ENCODE data around the gene MACROD2. TPM values are rescaled to one million over a fixed set of nuclear protein-coding genes. Genes with fewer than 3 reads are reported as not detected.

MACROD2 gene
- total RNA-seq, 4 donors from 2014 or later: 4.6 to 33.0 (median 8.3) TPM

DNA sequence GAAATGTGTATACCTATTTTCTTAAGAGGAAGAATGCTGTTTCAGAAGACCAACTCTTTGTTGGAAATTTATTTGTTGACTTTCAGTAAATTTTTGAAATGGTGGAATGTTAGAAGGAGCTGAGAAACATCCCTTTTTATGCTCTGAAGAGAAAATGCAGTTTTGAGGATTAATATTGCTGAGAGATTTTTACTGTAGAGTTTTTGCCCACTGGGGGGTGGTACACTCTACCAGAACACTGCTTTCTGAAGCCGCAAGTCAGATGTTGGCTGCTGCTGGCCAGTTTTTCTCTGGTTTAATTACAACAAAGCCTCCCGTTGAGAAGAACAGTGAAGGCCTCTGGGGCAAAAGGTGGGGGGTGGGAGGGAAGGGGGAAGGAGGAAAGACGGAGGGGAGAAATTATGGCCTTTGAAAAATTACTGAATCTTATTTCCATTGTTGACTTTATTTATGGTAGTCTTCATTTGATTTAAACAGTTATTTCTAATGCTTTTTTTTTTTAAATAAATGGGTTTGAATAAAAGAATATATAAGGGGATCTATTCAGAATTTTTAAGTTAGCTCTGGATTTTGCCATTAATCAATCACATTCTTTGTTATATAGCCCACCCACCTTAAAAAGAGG, 339.1 kb downstream of the MACROD2 start:
- Histone ChIP-seq H3K4me1 (peaks cover 0 to 15% (median 0%) of the 10 kb centered on the region in 4 donors), H3K27ac (peak overlapping the region in 1 of 4 donors; percentile 7), H3K27me3 (no peaks in the 10 kb centered on the region), H3K9me3 (no peaks in the 10 kb centered on the region), H3K36me3 (no peaks in the 10 kb centered on the region), H3K4me3 (peak overlapping the region in 1 of 4 donors; percentile 32)
- intact Hi-C loops (cut with DNase I; ENCODE audit: low total_unique reads): no loop called here
- WGBS, 2 donors (ENCODE audit: low coverage in 1 of 2): 27 to 30% methylated on average over 3 of the region's 3 CpGs
- DNase-seq: no peak
- in situ Hi-C loops (cut with MboI; ENCODE audit: low pct_ligation_motif_present in 1 of 4, low pct_unique_long_range_greater_than_20kb in 1 of 4, low sequenced_read_pairs in 3 of 4): loop anchor here in 1 of 4 donors (25.0 kb wide), 1 partner anchor 903 kb away; no protein-coding TSS in a partner anchor
- TF ChIP-seq POLR2A (IDR thresholded peaks at IDR 0.05) (no peak), POLR2AphosphoS5 (IDR thresholded peaks at IDR 0.05) (no peak), EP300 (IDR thresholded peaks at IDR 0.05; ENCODE audit: low read depth) (no peak)
- TF ChIP-seq, protein P1, sequence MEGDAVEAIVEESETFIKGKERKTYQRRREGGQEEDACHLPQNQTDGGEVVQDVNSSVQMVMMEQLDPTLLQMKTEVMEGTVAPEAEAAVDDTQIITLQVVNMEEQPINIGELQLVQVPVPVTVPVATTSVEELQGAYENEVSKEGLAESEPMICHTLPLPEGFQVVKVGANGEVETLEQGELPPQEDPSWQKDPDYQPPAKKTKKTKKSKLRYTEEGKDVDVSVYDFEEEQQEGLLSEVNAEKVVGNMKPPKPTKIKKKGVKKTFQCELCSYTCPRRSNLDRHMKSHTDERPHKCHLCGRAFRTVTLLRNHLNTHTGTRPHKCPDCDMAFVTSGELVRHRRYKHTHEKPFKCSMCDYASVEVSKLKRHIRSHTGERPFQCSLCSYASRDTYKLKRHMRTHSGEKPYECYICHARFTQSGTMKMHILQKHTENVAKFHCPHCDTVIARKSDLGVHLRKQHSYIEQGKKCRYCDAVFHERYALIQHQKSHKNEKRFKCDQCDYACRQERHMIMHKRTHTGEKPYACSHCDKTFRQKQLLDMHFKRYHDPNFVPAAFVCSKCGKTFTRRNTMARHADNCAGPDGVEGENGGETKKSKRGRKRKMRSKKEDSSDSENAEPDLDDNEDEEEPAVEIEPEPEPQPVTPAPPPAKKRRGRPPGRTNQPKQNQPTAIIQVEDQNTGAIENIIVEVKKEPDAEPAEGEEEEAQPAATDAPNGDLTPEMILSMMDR (IDR thresholded peaks at IDR 0.05): peak in 3 of 5 experiments; percentile 2 to 16 (median 14)

DNA sequence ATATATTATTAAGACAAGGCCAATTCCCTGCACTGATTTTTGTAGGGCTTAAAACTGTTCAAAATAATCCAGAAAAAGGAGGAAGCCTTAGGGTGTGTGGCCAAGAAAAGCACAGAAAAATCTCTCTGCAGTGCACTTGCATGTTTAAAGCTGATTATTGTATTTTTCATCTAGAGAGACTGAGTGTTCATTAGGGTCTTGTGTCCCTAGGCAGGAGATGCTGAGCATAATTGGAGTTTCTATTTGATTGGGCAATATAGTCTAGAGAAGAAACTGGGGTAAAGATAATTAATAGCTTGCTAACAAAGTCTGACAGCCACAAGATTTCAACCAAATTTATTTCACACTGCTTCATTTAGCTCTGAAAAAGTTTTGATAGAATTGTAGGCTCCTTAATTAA, 339.7 kb downstream of the MACROD2 start:
- Histone ChIP-seq H3K27ac (peak overlapping the region in 1 of 4 donors; percentile 17), H3K27me3 (no peaks in the 10 kb centered on the region), H3K4me1 (peaks cover 0 to 15% (median 0%) of the 10 kb centered on the region in 4 donors), H3K4me3 (peak overlapping the region in 1 of 4 donors; percentile 32), H3K36me3 (no peaks in the 10 kb centered on the region), H3K9me3 (no peaks in the 10 kb centered on the region)
- in situ Hi-C loops (cut with MboI; ENCODE audit: low pct_ligation_motif_present in 1 of 4, low pct_unique_long_range_greater_than_20kb in 1 of 4, low sequenced_read_pairs in 3 of 4): loop anchor here in 1 of 4 donors (25.0 kb wide), 1 partner anchor 902 kb away; no protein-coding TSS in a partner anchor
- TF ChIP-seq, protein P1 (IDR thresholded peaks at IDR 0.05): no peak
- TF ChIP-seq EP300 (IDR thresholded peaks at IDR 0.05; ENCODE audit: low read depth): no peak
- TF ChIP-seq POLR2AphosphoS5 (IDR thresholded peaks at IDR 0.05): no peak
- TF ChIP-seq POLR2A (IDR thresholded peaks at IDR 0.05): no peak
- DNase-seq: no peak
- intact Hi-C loops (cut with DNase I; ENCODE audit: low total_unique reads): no loop called here

DNA sequence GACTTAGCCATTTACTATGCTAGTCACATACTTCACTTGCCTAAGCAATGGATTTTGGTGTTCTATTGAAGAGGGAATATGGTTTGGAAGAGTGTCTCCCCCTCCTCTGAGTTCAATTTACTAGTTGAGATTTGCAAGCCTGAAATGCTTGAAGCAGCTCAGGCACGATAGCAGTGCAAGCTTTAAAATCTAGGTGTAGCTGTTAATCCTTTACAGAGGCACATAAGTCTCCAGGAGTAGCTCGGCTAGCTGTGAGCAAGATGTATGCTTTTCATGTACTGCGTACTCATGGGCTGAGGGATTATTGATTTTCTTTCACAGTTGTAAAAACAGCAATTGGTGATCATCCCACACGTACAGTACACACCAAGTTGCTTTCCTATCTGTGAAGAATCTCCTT, 341.4 kb downstream of the MACROD2 start:
- in situ Hi-C loops (cut with MboI; ENCODE audit: low pct_ligation_motif_present in 1 of 4, low pct_unique_long_range_greater_than_20kb in 1 of 4, low sequenced_read_pairs in 3 of 4): loop anchor here in 1 of 4 donors (25.0 kb wide), 1 partner anchor 901 kb away; no protein-coding TSS in a partner anchor
- 0 to 28% methylated on average over 1 to 4 of the region's 4 CpGs for WGBS, 2 donors (ENCODE audit: low coverage in 1 of 2)

More for the DNA sequence above, 341.4 kb downstream of the MACROD2 start:
- no peak for DNase-seq
- TF ChIP-seq POLR2A (IDR thresholded peaks at IDR 0.05) (no peak), EP300 (IDR thresholded peaks at IDR 0.05; ENCODE audit: low read depth) (no peak), POLR2AphosphoS5 (IDR thresholded peaks at IDR 0.05) (no peak)
- TF ChIP-seq, protein P1 (IDR thresholded peaks at IDR 0.05): no peak
- Histone ChIP-seq H3K4me3 (peak overlapping the region in 3 of 4 donors; percentile 35 to 59 (median 40)), H3K9me3 (no peaks in the 10 kb centered on the region), H3K27ac (peak overlapping the region; percentile 65 to 82 (median 72)), H3K36me3 (no peaks in the 10 kb centered on the region), H3K27me3 (no peaks in the 10 kb centered on the region), H3K4me1 (peaks cover 0 to 15% (median 0%) of the 10 kb centered on the region in 4 donors)
- intact Hi-C loops (cut with DNase I; ENCODE audit: low total_unique reads): no loop called here
